Gastroesophageal sphincter (tissue), 3 donors: Measurements from ENCODE around the gene PTPN14.

Experiments
- POLR2A ChIP-seq, 2 donors: fragments of 450-650 bp; IDR thresholded peaks; one replicate each; pipeline ENCODE4 v1.6.1; 2017; ENCODE audit warnings: antibody characterized with exemption in 2 of 2, mild to moderate bottlenecking in 2 of 2, moderate library complexity in 1 of 2
- TF ChIP-seq, protein P1 (sequence below), 4 experiments: fragments of 200-600 bp in 2 of 4; fragments of 450-650 bp in 2 of 4; sonication (generic) in 1 of 4; IDR thresholded peaks; one replicate each; pipeline ENCODE4 v1.5.1; 2017 to 2019; ENCODE audit warnings: antibody characterized with exemption in 4 of 4, mild to moderate bottlenecking in 2 of 4, moderate library complexity in 2 of 4

- no peak for TF ChIP-seq POLR2A (IDR thresholded peaks at IDR 0.05)
- TF ChIP-seq, protein P1, sequence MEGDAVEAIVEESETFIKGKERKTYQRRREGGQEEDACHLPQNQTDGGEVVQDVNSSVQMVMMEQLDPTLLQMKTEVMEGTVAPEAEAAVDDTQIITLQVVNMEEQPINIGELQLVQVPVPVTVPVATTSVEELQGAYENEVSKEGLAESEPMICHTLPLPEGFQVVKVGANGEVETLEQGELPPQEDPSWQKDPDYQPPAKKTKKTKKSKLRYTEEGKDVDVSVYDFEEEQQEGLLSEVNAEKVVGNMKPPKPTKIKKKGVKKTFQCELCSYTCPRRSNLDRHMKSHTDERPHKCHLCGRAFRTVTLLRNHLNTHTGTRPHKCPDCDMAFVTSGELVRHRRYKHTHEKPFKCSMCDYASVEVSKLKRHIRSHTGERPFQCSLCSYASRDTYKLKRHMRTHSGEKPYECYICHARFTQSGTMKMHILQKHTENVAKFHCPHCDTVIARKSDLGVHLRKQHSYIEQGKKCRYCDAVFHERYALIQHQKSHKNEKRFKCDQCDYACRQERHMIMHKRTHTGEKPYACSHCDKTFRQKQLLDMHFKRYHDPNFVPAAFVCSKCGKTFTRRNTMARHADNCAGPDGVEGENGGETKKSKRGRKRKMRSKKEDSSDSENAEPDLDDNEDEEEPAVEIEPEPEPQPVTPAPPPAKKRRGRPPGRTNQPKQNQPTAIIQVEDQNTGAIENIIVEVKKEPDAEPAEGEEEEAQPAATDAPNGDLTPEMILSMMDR (IDR thresholded peaks at IDR 0.05), result no peak
Observed at GRCh38 chr1:214499732-214500131, 51.7 kb downstream of the PTPN14 start.
